NCI-H2107 treated with DMSO at 0.1 percent for 48 hours (cell line): ENCODE measurements around the gene IPO4.

Experiments
- DNase-seq: peaks from one replicate; lab custom pipeline; 2025; ENCODE audit not compliant: unreplicated experiment; lab: John Stamatoyannopoulos, UW

IPO4 gene

GRCh38 chr14:24147761-24148428 is 40.7 kb downstream of the IPO4 start:
- DNase-seq = no peak

DNA sequence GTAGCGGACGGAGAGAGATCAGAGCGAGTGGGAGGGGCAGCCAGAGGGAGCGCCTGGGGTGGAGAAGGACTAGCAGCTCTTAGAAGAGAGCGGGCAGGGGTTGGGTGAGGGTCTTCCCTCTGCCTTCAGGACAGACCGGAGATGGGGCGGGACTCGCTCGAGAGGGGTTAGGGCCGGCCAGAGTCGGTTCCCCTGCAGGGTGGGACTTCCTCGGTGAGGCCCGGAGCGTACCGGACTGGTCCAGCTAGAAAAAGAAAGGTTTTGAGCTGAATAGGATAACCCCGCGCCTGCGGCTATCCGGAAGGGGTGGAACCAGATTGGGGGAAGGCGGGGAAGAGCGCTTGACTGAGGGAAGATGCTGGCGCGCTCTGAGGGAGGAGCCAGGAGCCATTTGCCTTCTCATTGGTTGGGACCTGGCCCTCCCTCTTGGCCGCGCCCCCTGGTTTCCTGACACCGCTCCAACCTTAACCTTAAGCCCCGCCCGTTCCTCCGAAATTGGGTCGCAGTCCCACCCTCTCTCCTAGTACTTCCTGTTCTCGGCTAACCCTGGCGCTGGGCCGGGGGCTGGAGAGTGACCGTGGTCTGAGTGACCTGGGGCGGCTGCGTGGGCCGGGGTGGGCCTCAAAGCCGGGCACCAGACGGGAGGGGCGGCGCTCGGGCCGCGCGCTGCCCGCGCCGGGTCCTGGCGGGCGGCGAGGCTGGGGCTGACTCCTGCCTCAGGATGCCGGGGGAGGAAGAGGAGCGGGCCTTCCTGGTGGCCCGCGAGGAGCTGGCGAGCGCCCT is 41.4 kb downstream of the IPO4 start, which contains the start of gene RNF31:
Gene RNF31 (plus strand): TSS at position 521 of the 783 bp plus-strand sequence. CDS start 201 bp downstream, at position 722.
- peak; percentile 99 for DNase-seq

DNA sequence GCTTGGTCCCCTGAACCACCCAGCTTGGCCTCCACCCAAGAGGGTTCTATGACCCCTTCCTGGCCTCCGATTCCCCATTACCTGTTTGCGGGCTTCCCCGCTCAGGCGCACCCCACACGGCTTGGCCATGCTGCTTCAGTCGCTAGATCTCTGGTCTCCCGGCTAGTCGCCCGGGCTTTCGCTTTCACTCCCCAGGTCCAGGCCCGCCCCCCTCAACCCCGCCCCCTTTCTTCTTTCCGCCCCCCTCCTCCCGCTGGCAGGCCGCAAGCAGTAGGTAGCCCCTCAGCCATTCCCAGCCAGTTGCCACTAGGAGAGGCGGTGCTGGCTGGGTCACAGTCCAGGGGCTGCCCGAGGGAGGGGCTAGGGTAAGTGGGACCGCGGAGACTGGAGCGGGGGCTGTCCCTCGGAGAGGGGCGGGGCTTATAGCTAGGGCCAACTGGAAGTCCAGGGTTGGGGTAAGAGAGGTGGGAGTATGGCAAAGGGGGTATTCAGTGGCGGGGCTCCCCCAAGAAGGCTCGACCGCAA is 42.1 kb downstream of the IPO4 start, which contains the start of gene PSME2:
Gene PSME2 (minus strand): TSS at position 158 of the 525 bp plus-strand sequence. CDS start 29 bp downstream, at position 129.
- peak; percentile 97 for DNase-seq

DNA sequence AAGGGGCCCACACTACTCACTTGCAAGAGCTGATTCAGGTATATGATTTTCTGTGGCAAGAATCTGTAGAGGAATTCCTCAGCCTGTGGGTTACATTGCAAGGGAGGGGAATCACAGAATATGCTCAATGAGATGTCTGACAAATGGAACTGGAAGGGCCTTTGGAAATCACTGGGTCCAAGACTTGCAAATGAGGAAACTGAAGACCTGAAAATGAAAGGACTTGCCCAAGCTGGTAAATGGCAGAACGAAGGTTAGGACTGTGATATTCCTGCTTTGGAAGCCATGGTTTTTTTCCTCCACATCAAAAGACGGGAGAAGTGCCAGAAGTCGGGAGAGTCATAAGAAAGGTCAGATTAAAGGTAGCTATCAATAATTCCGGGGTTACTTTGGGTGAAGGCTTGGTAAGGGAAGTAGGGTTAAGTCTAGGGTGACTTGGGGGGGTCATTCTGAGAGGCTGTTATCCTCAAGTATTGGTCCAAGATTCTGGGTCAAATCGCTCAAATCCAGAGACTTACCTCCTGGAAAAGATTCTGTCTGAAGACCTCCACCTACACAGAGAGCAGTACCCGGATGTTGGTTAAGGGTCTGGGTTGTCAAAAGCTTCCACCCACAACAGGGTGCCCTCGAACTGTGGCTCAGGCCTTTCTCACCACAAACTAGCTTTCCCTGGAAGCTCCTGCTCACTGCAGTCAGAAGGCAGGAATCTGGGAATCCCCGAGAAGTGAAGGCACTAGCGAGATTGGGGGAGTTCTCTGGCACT is 42.7 kb downstream of the IPO4 start:
- DNase-seq = no peak

GRCh38 chr14:24145219-24145618 is 43.4 kb downstream of the IPO4 start:
- DNase-seq = no peak

GRCh38 chr14:24144451-24144850 is 44.2 kb downstream of the IPO4 start:
- no peak for DNase-seq

- DNase-seq = no peak
These were observed 45.1 kb downstream of the IPO4 start for GRCh38 chr14:24143511-24143910.

- peak; percentile 100 for DNase-seq
These were observed 47.3 kb downstream of the IPO4 start, which contains the start of gene EMC9 for GRCh38 chr14:24141097-24141880. EMC9 (minus strand) TSS chr14:24141591; CDS start chr14:24141304, 287 bp downstream.

DNA sequence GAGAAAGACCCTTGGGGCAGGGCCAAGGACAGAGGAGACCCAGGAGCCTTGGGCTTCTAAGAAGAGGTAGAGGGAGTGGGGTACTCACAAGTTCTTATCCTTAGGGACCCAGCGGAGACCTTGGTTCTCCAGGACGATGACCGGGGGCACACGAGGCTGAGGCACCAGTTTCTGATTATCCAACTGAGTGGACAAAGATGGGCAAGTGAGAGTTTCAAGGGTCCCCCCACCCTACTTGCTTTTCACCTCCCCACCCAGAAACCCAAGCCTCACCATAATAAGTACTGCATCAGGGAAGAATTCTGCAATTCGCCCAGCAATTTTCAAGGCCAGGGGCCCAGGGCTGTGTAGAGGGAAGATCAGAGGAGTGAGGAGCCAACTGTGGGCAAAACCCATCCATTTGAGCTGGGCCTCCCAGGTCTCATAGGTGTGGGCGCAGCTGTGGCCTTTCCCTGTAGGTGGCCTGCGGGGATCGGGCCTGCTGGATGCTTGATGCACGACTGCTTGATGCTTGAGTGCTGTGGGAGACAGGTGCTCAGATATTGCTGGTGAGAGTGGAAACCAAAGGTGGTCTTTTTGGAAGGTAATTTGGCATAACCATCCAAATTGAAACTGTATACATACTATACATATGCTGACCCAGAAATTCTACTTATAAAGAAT is 49.2 kb downstream of the IPO4 start:
- DNase-seq = no peak

- DNase-seq = no peak
These were observed 50.0 kb downstream of the IPO4 start for GRCh38 chr14:24138396-24139271.

GRCh38 chr14:24137529-24138395 is 50.9 kb downstream of the IPO4 start:
- no peak for DNase-seq

DNA sequence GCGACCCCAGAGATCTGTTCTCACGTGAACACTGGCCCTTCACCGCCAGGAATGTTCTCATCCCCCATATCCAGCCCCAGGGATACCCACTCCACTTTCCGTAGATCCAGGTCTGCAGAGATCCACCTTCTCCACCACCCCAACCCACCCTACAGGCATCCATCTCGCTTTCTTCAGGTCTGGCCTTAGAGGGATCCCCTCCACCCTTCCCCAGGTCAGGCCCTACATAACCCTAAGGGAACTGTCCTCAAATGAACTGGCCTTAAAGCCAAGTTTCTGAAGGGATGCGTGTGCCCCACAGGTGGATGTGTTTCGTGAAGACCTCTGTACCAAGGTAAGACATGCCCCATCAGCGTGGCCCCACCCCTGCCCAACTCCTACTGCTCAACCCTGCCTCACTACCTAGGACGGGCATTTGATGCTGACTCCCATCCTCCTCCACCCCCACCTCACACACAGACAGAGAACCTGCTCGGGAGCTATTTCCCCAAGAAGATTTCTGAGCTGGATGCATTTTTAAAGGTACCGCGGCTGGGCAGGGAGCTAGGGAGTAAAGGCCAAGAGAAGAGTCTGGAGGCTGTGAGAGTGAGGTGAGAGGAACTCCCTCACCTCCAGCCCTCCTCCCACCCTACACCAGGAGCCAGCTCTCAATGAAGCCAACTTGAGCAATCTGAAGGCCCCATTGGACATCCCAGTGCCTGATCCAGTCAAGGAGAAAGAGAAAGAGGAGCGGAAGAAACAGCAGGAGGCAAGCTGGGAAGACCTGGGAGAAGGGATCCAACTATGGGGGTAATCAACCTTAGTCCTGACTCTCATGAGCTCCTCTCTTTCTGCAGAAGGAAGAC is 51.7 kb downstream of the IPO4 start:
- DNase-seq = no peak

GRCh38 chr14:24135834-24136683 is 52.6 kb downstream of the IPO4 start, which contains the start of gene PSME1:
PSME1 (plus strand) TSS chr14:24136194; CDS start chr14:24136263, 69 bp downstream.
- peak; percentile 87 for DNase-seq

GRCh38 chr14:24135584-24135833 is 53.1 kb downstream of the IPO4 start:
- DNase-seq = no peak

- DNase-seq = no peak
These were observed 54.9 kb downstream of the IPO4 start for GRCh38 chr14:24133735-24134134.

DNA sequence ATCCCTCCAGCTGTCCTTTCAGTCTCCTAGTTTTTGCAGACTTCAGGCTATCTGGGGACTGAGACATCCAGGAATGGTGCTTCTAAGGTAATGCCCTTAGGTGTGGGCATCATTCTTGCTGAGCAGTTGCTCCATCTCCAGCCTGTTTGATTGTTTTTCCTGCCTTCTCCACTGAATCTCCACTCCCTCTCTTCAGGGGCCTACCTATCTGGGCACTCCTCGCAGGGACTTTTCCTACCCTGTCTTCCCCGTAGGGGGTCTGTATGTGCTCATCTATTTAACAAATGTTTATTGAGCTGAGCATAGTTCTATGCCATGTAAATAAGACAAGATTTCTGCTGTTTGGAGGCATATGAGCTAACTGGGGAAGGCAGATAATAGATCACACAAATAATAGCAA is 55.6 kb downstream of the IPO4 start:
- no peak for DNase-seq
